SK-N-MC (cell line): ENCODE data around the gene PDSS2.
"Not testable (repeated sequence)": the region's sequence is repeated elsewhere in the genome, so short reads cannot be mapped to it uniquely, and the experiment has no call there.

Experiments
- DNase-seq: peaks from one replicate; pipeline ENCODE4 v3.0.0-alpha.2; 2011; ENCODE audit warnings: low read depth, low spot score
- H3K27ac ChIP-seq: fragments of 200-600 bp; sonication (generic); 2 replicates; pipeline ENCODE4 v1.5.1; 2016; ENCODE audit warnings: mixed run types
- H3K36me3 ChIP-seq: fragments of 200-600 bp; sonication (generic); 2 replicates; pipeline ENCODE4 v1.6.1; 2017; ENCODE audit warnings: antibody characterized with exemption, low read length, mixed read lengths; ENCODE audit not compliant: insufficient read depth
- H3K4me3 ChIP-seq: fragments of 200-600 bp; sonication (generic); 2 replicates; pipeline ENCODE4 v1.5.1; 2016
- H3K9ac ChIP-seq: fragments of 200-600 bp; sonication (generic); 2 replicates; pipeline ENCODE4 v1.8.0; 2017; ENCODE audit warnings: mixed run types, mixed read lengths; ENCODE audit not compliant: insufficient read length
- H3K9me3 ChIP-seq: fragments of 200-600 bp; sonication (generic); 2 replicates; pipeline ENCODE4 v1.6.1; 2017; ENCODE audit warnings: low read depth, mild to moderate bottlenecking, antibody characterized with exemption, low read length, moderate library complexity, mixed read lengths
- EZH2 ChIP-seq: fragments of 200-600 bp; sonication (generic); IDR thresholded peaks from one replicate; pipeline ENCODE4 v1.6.1; 2017; ENCODE audit warnings: antibody characterized with exemption
- FOXP2 ChIP-seq: optimal IDR thresholded peaks from 2 replicates; pipeline ENCODE3; 2011; ENCODE audit warnings: mild to moderate bottlenecking, moderate library complexity; ENCODE audit not compliant: insufficient read depth; ENCODE audit errors: extremely low read length, control extremely low read depth
- POLR2AphosphoS5 ChIP-seq: IDR thresholded peaks from 2 replicates; pipeline ENCODE4 v1.6.1; 2012; ENCODE audit warnings: mild to moderate bottlenecking, low read depth, low read length, borderline replicate concordance

The PDSS2 gene

DNA sequence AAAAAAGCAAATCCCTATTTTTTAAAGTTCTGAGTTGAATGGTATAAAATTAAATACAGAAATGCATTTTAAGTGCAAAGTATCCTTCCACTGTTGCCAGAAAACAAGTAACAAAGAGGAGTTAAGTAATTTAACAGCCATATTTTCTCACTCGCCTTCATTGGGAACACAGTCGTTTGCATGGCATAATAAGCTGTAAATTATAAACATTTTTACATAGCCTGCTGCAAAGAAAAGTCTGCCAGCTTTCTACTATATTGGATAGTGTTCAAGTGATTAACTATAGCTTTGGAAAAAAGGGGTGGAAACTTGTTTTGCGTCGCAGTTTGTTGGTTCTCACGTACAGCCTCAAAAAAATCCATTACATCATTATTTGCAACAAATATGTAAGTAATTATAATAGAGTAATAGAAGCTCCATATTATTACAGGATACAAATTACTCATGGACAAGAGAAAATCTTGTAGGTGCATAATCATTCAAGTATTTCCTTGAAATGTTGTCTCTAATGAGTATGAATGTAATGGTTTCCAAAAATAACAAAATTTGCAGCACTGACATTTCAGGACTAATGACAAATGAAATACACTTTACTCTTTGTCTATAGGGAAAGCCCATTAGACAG lies 139.3 kb downstream of the PDSS2 start:
- Histone ChIP-seq H3K4me3 (no peak overlapping the region), H3K9me3 (no peaks in the 10 kb centered on the region), H3K36me3 (no peaks in the 10 kb centered on the region), H3K27ac (peak overlapping the region; percentile 46; the same call in 1 of the 2 replicates), H3K9ac (no peak overlapping the region)
- TF ChIP-seq POLR2AphosphoS5 (no peak), EZH2 (no peak), FOXP2 (no peak)
- DNase-seq: no peak

DNA sequence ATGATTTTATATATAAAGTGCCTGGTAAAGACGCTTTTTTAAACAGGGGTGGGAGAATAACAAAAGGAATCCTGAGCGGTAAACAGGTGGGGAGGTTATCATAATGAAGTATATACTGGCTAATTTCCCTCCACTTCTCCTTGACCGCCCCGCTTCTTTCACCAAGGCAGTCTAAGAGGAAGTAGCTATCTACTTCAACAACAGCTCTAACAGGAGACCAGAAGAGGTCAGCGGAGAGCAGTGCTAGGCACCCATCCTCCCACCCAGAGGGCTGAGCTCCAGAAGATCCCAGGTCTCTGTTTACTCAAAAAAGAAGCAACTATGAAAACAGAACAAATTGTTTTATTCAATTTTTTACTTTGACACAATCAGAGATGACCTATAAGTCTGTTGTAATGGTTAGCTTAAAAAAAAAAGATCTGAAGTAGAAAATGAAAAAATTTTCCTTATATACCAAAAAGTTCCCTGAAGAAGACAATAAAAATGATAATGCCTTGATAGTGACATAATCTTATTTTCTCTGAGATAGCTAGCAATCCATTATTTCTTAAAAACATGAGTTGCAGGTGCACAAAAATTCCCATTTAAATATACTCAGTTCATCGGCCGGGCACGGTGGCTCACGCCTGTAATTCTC lies 141.1 kb downstream of the PDSS2 start:
- Histone ChIP-seq H3K4me3 (no peak overlapping the region), H3K36me3 (no peaks in the 10 kb centered on the region), H3K9ac (no peak overlapping the region), H3K27ac (no peak overlapping the region), H3K9me3 (no peaks in the 10 kb centered on the region)
- TF ChIP-seq FOXP2 (no peak), POLR2AphosphoS5 (no peak), EZH2 (no peak)
- DNase-seq: peak; percentile 39

- Histone ChIP-seq H3K4me3 (no peak overlapping the region), H3K9me3 (no peaks in the 10 kb centered on the region), H3K36me3 (no peaks in the 10 kb centered on the region), H3K27ac (no peak overlapping the region), H3K9ac (no peak overlapping the region)
- no peak for DNase-seq
- TF ChIP-seq FOXP2: no peak
- TF ChIP-seq POLR2AphosphoS5: no peak
- no peak for TF ChIP-seq EZH2
These were observed 144.2 kb downstream of the PDSS2 start for GRCh38 chr6:107315114-107315513.

- no peaks in the 10 kb centered on the region for H3K36me3 ChIP-seq
- TF ChIP-seq EZH2 (no peak), POLR2AphosphoS5 (no peak), FOXP2 (no peak)
- no peak overlapping the region for H3K27ac ChIP-seq
- no peak for DNase-seq
- H3K9ac ChIP-seq: no peak overlapping the region
- no peaks in the 10 kb centered on the region for H3K9me3 ChIP-seq
- no peak overlapping the region for H3K4me3 ChIP-seq
These were observed 144.8 kb downstream of the PDSS2 start for GRCh38 chr6:107314531-107314939.

GRCh38 chr6:107313776-107314175 lies 145.6 kb downstream of the PDSS2 start:
- Histone ChIP-seq H3K36me3 (no peaks in the 10 kb centered on the region), H3K9ac (no peak overlapping the region), H3K27ac (no peak overlapping the region), H3K4me3 (no peak overlapping the region), H3K9me3 (no peaks in the 10 kb centered on the region)
- TF ChIP-seq EZH2 (no peak), POLR2AphosphoS5 (no peak)
- DNase-seq: no peak

DNA sequence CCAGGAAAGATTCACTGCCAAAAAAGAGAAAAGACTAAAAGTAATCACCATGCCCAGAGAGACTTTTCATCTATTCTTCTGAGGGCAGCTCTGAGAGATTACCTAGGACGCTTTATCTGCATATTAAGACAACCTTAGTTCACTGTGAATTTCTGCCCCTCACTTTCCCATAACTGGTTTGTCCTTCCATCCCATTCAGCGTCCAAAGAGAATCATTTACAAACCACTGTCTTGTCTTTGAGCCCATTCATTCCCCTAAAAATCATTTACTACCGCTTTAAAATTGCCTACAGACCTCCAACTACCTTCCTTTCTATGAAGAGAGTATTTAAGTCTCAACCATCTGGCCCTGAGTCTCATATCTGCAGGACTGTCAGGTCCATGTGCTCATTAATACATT lies 149.0 kb downstream of the PDSS2 start:
- H3K4me3 ChIP-seq: no peak overlapping the region
- DNase-seq: no peak
- TF ChIP-seq FOXP2 (no peak), POLR2AphosphoS5 (no peak), EZH2 (no peak)
- no peak overlapping the region for H3K9ac ChIP-seq
- no peak overlapping the region for H3K27ac ChIP-seq
- H3K9me3 ChIP-seq: no peaks in the 10 kb centered on the region
- H3K36me3 ChIP-seq: no peaks in the 10 kb centered on the region

- Histone ChIP-seq H3K36me3 (no peaks in the 10 kb centered on the region), H3K4me3 (no peak overlapping the region), H3K9ac (no peak overlapping the region), H3K27ac (no peak overlapping the region), H3K9me3 (no peaks in the 10 kb centered on the region)
- DNase-seq: no peak
- TF ChIP-seq FOXP2: no peak
These were observed 150.7 kb downstream of the PDSS2 start for GRCh38 chr6:107308677-107309076.

- H3K9me3 ChIP-seq, H3K36me3 ChIP-seq, H3K27ac ChIP-seq, H3K9ac ChIP-seq, DNase-seq, H3K4me3 ChIP-seq: not testable (repeated sequence)
These were observed 153.4 kb downstream of the PDSS2 start for GRCh38 chr6:107305994-107306393.

DNA sequence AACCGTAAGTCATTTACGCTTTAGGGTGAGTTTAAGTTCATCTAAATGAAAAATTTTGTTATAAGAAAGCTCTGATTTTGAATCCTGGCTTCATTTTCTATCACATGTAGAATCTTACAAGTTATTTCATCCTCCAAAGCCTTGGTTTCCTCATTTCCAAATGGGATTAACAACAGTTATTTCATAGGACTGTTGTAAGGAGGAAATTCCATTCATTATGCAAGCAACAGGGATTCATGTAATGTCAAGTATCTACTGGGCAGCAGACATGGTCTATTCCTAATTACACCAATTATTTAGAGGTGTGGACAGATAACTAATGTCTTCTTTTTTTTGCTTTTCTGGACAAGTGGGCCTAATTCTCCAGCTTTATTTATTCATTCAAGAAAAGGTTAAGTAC lies 154.0 kb downstream of the PDSS2 start:
- DNase-seq: no peak
- no peak overlapping the region for H3K4me3 ChIP-seq
- TF ChIP-seq POLR2AphosphoS5 (no peak), FOXP2 (no peak), EZH2 (no peak)
- H3K9ac ChIP-seq: no peak overlapping the region
- no peaks in the 10 kb centered on the region for H3K9me3 ChIP-seq
- no peak overlapping the region for H3K27ac ChIP-seq
- no peaks in the 10 kb centered on the region for H3K36me3 ChIP-seq
